Upper lobe of left lung (tissue), 4 donors: ENCODE data around the gene PRTFDC1.

Experiments
- EP300 ChIP-seq, 4 donors: sonication (generic); formaldehyde crosslinking; IDR thresholded peaks; one replicate each; pipeline ENCODE4 v1.5.1; 2017; ENCODE audit warnings: antibody characterized with exemption in 4 of 4, control low read depth in 2 of 4
- POLR2A ChIP-seq, 4 donors: fragments of 450-650 bp; IDR thresholded peaks; one replicate each; pipeline ENCODE4 v1.5.1; 2016 to 2017; ENCODE audit warnings: antibody characterized with exemption in 4 of 4, mild to moderate bottlenecking in 2 of 4
- POLR2AphosphoS5 ChIP-seq, 2 donors: sonication (generic); formaldehyde crosslinking; IDR thresholded peaks; one replicate each; pipeline ENCODE4 v1.5.1; 2017; ENCODE audit warnings: antibody characterized with exemption in 2 of 2
- TF ChIP-seq, protein P1 (sequence below), 6 experiments: fragments of 450-650 bp in 4 of 6; fragments of 200-600 bp in 2 of 6; sonication (generic) in 2 of 6; IDR thresholded peaks; one replicate each; pipeline ENCODE4 v1.5.1; 2016 to 2019; ENCODE audit warnings: antibody characterized with exemption in 6 of 6

DNA sequence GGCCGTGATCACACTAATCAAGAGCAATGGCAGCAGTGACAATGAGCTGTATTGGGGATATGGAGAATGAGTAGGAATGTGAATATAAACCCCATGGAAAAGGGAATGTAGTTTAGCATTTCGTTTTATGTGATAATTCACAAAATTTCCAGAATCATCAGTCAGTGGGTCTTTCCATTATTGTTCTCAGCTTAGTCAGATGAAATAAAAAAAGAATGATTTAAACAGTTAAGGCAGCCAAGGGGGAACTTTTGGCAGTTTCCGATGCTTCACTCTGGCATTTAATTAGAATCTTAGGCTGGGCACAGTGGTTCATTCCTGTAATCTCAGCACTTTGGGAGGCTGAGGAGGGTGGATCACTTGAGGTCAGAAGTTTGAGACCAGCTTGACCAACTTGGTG, 86.6 kb downstream of the PRTFDC1 start:
- TF ChIP-seq, protein P1, sequence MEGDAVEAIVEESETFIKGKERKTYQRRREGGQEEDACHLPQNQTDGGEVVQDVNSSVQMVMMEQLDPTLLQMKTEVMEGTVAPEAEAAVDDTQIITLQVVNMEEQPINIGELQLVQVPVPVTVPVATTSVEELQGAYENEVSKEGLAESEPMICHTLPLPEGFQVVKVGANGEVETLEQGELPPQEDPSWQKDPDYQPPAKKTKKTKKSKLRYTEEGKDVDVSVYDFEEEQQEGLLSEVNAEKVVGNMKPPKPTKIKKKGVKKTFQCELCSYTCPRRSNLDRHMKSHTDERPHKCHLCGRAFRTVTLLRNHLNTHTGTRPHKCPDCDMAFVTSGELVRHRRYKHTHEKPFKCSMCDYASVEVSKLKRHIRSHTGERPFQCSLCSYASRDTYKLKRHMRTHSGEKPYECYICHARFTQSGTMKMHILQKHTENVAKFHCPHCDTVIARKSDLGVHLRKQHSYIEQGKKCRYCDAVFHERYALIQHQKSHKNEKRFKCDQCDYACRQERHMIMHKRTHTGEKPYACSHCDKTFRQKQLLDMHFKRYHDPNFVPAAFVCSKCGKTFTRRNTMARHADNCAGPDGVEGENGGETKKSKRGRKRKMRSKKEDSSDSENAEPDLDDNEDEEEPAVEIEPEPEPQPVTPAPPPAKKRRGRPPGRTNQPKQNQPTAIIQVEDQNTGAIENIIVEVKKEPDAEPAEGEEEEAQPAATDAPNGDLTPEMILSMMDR (IDR thresholded peaks at IDR 0.05), result no peak
- TF ChIP-seq POLR2A (IDR thresholded peaks at IDR 0.05) (no peak), POLR2AphosphoS5 (IDR thresholded peaks at IDR 0.05) (no peak), EP300 (IDR thresholded peaks at IDR 0.05) (no peak)
